DOHH2 (cell line): Measurements from ENCODE around the gene LTA4H.

Experiments used
- EZH2phosphoT487 ChIP-seq: fragments of 200-600 bp; sonication (generic); IDR thresholded peaks from 2 replicates; pipeline ENCODE4 v1.6.1; 2017; ENCODE audit warnings: borderline replicate concordance, mild to moderate bottlenecking, antibody characterized with exemption, low read length, moderate library complexity, mixed read lengths
- TF ChIP-seq, protein P1 (sequence below): fragments of 200-600 bp; sonication (generic); IDR thresholded peaks from one replicate; pipeline ENCODE4 v1.5.1; 2014; ENCODE audit warnings: antibody characterized with exemption, mild to moderate bottlenecking, low read depth, low read length; ENCODE audit not compliant: poor library complexity, severe bottlenecking

- TF ChIP-seq, protein P1, sequence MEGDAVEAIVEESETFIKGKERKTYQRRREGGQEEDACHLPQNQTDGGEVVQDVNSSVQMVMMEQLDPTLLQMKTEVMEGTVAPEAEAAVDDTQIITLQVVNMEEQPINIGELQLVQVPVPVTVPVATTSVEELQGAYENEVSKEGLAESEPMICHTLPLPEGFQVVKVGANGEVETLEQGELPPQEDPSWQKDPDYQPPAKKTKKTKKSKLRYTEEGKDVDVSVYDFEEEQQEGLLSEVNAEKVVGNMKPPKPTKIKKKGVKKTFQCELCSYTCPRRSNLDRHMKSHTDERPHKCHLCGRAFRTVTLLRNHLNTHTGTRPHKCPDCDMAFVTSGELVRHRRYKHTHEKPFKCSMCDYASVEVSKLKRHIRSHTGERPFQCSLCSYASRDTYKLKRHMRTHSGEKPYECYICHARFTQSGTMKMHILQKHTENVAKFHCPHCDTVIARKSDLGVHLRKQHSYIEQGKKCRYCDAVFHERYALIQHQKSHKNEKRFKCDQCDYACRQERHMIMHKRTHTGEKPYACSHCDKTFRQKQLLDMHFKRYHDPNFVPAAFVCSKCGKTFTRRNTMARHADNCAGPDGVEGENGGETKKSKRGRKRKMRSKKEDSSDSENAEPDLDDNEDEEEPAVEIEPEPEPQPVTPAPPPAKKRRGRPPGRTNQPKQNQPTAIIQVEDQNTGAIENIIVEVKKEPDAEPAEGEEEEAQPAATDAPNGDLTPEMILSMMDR: no peak
- TF ChIP-seq EZH2phosphoT487: no peak
Measured at GRCh38 chr12:96075560-96075959, 40.2 kb upstream of the LTA4H start.
